ENCODE data around the gene ASH1L.
"Not testable (repeated sequence)": the region's sequence is repeated elsewhere in the genome, so short reads cannot be mapped to it uniquely, and the experiment has no call there.

The ASH1L gene

GRCh38 chr1:155307247-155307740, 255.3 kb downstream of the ASH1L start:
- DNase-seq (ENCODE audit: low read depth in 2 of 2): no peak

- no peak for DNase-seq (ENCODE audit: low read depth in 2 of 2)
Observed at GRCh38 chr1:155305881-155306391, 256.7 kb downstream of the ASH1L start.

- DNase-seq (ENCODE audit: low read depth in 2 of 2): no peak
Observed at GRCh38 chr1:155304558-155305063, 258.0 kb downstream of the ASH1L start.

DNA sequence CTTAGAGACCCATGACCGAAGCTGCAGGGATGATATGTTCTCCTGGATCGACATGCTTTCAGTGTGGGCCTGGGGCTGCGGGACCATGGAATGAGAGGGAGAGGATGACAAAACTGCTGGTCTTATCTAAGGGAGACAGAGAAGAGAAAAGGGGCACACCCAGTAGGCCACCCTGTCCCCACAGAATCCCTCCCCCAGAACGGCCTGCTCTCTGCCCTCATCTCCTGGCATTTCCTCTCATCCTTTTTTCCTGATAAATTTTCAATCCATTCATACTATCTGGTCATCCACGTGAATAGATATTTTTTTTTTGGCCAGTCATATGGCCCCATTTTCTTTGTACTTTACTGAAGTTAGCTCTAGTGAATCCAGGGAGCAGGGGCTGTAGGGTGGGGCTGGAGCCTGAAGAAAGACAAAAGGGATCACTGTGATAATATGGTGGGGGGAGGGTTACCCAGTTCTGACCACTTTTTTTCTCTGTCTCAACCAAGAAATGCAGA, 261.2 kb downstream of the ASH1L start, which contains the start of gene PKLR:
Gene PKLR, minus strand, starts transcription at position 97 of the 500 bp plus-strand sequence. Its CDS starts 43 bp downstream, at position 54.
- DNase-seq (ENCODE audit: low read depth in 2 of 2): no peak

DNA sequence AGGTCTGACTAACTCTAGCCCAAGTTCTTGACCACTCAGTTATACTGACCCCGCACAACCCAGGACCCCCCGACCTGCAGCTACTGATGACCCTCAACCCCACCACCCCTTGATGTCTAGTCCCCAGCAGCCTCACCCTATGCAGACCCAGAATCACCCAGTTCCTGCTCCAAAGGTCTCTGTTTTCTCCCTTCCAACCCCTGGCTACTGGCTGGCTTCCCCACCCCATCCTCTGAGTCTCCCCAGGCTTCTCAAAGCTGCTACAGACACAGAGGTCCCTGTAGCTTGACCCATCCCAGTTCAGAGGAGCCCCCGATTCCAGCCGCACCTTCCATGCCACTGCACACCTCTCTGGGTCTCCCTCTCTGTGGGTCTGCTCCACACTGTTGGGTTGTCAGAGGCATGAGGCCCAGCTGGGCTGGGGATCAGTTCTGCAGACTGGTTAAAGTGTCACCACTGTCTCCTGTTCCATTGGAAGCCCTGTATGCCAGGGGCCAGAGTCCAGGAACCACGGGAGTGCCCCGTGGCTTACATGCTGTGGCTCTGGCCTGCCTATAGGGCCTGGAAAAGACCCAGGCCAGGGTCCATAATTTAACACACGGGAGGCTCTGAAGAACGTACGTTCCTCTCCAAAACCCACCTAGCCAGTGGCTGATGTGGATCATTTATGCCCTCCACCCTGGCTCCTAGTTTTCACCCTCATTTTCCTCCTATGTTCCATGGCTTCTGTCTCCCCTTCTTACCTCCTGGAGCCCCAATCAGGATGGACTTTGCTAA, 261.9 kb downstream of the ASH1L start:
- DNase-seq (ENCODE audit: low read depth in 2 of 2): no peak

DNA sequence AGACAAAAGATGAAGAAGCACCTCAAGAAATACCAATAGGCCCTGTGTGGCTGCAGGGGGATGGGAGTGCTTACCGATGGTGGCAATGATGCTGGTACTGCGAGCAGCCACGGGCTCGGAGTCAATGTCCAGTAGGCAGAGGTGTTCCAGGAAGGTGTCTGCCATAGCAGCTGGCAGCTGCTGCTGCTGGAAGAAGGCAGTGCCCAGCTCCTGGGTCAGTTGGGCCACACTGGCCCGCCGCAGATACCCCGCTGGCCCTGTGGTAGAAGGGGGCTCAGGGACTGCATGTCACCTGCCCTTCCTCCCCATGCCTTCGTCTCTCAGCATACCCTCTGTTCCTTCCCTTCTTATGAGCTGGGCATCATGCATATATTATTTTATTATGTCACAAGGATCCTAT, 262.6 kb downstream of the ASH1L start:
- no peak for DNase-seq (ENCODE audit: low read depth in 2 of 2)

- no peak for DNase-seq (ENCODE audit: low read depth in 2 of 2)
Observed at GRCh38 chr1:155297384-155297783, 265.2 kb downstream of the ASH1L start.

- no peak for DNase-seq (ENCODE audit: low read depth in 2 of 2)
Observed at GRCh38 chr1:155296661-155297060, 265.9 kb downstream of the ASH1L start.

- DNase-seq (ENCODE audit: low read depth in 2 of 2): no peak
Observed at GRCh38 chr1:155295942-155296267, 266.7 kb downstream of the ASH1L start.

DNA sequence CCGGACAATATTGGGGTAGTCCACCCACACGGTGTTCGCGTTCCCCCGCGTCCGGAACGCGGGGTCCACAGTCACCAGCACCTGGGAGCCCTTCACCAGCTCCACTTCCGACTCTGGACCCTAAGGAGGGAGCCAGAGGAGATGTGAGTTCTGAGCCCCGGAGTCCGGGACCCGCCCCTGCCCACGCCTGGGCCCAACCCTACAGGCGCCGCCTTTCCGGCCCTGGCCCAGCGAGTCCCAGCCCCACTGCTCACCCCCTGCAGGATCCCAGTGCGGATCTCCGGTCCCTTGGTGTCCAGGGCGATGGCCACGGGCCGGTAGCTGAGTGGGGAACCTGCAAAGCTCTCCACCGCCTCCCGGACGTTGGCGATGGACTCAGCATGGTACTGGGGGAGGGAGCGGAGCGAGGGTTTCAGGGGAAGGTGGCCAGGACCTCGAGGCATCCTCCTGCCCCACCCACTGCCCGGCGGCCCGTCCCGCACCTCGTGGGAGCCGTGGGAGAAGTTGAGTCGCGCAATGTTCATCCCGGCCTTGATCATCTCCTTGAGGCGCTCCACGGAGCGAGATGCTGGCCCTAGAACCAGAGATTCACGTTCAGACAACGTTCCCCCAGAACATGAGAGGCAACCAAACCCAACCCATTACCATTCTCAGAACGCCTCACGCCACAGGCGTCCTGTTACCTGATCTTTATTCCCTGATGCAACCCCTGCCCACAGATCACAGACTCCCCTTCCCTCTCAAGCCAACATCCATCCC, 267.2 kb downstream of the ASH1L start:
- no peak for DNase-seq (ENCODE audit: low read depth in 2 of 2)

- DNase-seq (ENCODE audit: low read depth in 2 of 2): no peak
Observed at GRCh38 chr1:155294520-155295182, 268.0 kb downstream of the ASH1L start.

GRCh38 chr1:155293086-155293749, 269.4 kb downstream of the ASH1L start:
- DNase-seq (ENCODE audit: low read depth in 2 of 2): no peak

GRCh38 chr1:155291006-155291405, 271.6 kb downstream of the ASH1L start:
- DNase-seq (ENCODE audit: low read depth in 2 of 2): not testable (repeated sequence)

DNA sequence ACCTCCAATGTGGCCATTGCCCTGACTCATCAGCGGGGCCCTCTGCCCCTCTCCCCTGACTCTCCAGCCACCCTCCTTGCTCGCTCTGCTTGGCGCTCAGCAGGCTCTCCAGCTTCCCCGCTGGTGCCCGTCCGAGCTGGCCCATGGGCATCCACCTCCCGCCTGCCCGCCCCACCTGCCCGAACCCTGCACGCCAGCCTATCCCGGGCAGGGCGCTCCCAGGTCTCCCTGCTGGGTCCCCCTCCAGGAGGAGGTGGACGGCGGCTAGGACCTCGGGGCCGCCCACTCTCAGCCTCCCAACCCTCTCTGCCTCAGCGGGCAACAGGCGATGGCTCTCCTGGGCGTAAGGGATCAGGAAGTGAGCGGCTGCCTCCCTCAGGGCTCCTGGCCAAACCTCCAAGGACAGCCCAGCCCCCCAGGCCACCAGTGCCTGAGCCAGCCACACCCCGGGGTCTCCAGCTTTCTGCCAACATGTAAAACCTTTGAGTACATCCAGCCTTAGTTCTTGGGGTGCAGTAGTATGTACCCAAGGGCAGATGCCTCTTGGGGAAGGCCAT, 274.5 kb downstream of the ASH1L start:
- DNase-seq (ENCODE audit: low read depth in 2 of 2): no peak

- no peak for DNase-seq (ENCODE audit: low read depth in 2 of 2)
Observed at GRCh38 chr1:155286544-155286943, 276.1 kb downstream of the ASH1L start.

DNA sequence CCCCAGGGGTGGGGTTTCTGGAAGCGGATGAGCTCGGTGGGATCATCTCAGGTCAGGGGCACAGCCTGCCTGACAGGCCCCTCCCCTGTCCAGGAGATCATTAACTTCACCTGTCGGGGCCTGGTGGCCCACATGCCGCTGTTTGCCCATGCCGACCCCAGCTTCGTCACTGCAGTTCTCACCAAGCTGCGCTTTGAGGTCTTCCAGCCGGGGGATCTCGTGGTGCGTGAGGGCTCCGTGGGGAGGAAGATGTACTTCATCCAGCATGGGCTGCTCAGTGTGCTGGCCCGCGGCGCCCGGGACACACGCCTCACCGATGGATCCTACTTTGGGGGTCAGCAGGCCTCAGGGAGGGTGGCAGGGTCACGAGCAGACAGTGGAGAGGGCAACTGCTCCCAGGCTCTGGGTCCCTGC, 277.0 kb downstream of the ASH1L start:
- no peak for DNase-seq (ENCODE audit: low read depth in 2 of 2)

All from stimulated activated CD8-positive, alpha-beta memory T cell treated with anti-CD3 and anti-CD28 coated beads, Interleukin-7, amount 100 ng/mL, for 4 hours (primary cell).